Mesodermal cell (in vitro differentiated cells): Measurements from ENCODE around the gene FCGBP.
"Not testable (repeated sequence)": the region's sequence is repeated elsewhere in the genome, so short reads cannot be mapped to it uniquely, and the experiment has no call there.

Source experiments
- H3K27ac ChIP-seq: 2 replicates; pipeline ENCODE4 v1.7.0; 2013; ENCODE audit warnings: mild to moderate bottlenecking, low read depth, low read length, moderate library complexity; ENCODE audit not compliant: severe bottlenecking
- H3K36me3 ChIP-seq: 2 replicates; pipeline ENCODE4 v1.7.1; 2013; ENCODE audit warnings: mild to moderate bottlenecking, low read length, moderate library complexity; ENCODE audit not compliant: control insufficient read depth, insufficient read depth
- H3K4me1 ChIP-seq: one replicate; pipeline ENCODE4 v1.7.1; 2013; ENCODE audit warnings: mild to moderate bottlenecking, low read length; ENCODE audit not compliant: insufficient read depth, control insufficient read depth, poor library complexity, severe bottlenecking
- H3K4me3 ChIP-seq: 2 replicates; pipeline ENCODE4 v1.7.0; 2013; ENCODE audit warnings: low read length, control low read depth, mild to moderate bottlenecking; ENCODE audit not compliant: insufficient read depth, poor library complexity, severe bottlenecking; ENCODE audit errors: extremely low read depth
- H3K9me3 ChIP-seq: 2 replicates; pipeline ENCODE4 v1.7.1; 2013; ENCODE audit warnings: mild to moderate bottlenecking, low read length, moderate library complexity; ENCODE audit not compliant: control insufficient read depth
- WGBS, 2 experiments: methylation state at CpG; one replicate each; pipeline ENCODE4 v1.1.5; 2013; ENCODE audit warnings: missing lambda C conversion rate in 2 of 2; ENCODE audit not compliant: insufficient coverage in 2 of 2; 5-methylcytosine and 5-hydroxymethylcytosine counted together

FCGBP gene

DNA sequence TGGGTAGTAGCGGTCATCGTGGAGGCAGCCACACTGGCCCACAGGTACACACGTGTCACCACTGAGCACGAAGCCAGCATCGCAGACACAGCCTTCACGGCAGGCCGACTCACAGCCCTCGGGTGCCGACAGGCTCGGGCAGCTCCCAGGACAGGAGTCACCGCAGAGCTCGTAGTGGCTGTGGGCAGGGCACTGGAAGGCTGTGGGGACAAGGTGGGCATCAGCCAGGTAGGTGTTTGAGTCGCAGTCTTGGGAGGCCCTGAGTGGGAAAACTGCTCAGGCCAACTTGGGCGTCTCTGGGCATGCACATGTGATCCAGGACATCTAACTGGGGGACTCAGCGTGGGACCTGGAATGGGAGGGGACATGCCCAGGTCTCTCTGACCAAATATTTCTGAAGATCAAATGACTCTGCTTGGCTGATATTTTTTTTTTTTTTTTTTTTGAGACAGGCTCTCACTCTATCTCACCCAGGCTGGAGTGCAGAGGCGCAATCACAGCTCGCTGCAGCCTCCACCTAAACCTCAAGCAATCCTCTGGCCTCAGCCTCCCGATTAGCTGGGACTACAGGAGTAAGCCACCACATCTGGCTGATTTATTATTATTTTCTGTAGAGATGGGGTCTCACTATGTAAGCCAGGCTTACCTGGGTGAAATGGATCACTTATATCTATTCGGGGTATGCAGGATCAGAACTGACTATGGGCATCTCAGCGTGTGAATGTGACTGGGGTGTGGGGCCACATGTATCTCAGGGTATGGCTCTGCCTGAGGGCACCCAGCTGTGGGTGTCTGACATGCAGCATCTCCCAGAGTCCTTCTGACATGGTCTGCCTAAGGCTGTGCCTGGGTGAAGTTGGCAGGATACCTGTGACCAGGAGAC, 44.3 kb downstream of the FCGBP start:
- 91 to 97% methylated on average over 14 to 18 of the region's 20 CpGs for WGBS, 2 experiments
- not testable (repeated sequence) for H3K36me3 ChIP-seq, H3K4me3 ChIP-seq, H3K27ac ChIP-seq, H3K4me1 ChIP-seq, H3K9me3 ChIP-seq

DNA sequence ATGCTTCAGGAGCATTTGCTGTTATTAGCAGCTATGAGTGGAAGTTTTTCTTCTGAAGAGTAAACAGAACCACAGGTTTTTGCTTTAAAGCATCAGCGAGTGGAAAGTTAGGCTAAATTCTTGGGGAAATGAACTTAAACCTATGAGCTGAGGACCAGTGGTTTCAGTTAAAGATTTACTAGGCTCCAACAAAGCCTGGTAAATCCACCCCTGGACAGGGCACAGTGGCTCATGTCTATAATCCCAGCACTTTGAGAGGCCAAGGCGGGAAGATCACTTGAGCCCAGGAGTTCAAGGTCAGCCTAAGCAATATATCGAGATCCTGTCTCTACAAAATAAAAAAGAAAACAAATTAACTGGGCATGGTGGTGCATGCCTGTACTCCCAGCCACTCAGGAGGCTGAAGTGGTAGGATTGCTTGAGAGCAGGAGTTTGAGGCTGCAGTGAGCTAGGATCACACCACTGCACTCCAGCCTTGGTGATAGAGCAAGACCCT, 46.9 kb downstream of the FCGBP start:
- H3K4me3 ChIP-seq, H3K27ac ChIP-seq, H3K4me1 ChIP-seq, H3K9me3 ChIP-seq, H3K36me3 ChIP-seq: not testable (repeated sequence)
- whole genome bisulfite sequencing, 2 experiments, result no CpG with 5 or more reads among the region's 3 CpGs

DNA sequence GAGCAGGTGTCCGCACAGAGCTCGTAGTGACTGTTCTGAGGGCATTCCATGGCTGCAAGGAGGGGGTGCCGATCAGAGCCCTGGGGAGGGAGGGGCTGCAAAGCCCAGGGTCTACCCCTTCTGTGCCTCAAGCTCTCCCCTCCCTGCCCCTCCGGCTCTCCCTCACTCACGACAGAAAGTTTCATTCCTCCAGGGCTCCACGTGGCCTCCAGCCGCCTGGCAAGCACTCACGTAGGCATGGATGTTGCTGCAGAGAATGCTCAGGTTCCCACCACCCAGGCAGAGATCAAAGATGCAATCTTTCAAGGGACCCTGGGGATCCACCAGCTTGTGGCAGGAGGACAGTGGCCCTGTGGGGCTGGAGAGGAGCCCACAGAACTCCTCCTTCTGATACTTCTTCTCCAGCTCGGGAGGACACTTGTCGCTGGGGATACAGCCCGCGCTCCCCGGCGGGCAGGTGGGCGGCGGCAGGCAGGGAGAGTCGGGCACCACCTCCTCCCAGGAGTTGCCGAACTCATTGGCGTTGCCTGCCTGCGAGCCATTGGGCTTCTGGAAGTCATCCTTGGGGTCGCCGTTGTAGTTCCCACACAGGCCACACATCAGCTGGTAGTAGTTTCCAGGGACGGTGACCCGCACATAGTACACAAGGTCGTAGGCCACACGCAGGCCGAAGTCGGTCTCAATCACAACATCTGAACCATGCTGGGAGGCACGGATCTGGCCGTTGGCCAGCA, 48.4 kb downstream of the FCGBP start:
- not testable (repeated sequence) for H3K9me3 ChIP-seq, H3K27ac ChIP-seq, H3K4me1 ChIP-seq, H3K4me3 ChIP-seq, H3K36me3 ChIP-seq
- 82 to 89% methylated on average over 5 to 10 of the region's 30 CpGs for WGBS, 2 experiments

DNA sequence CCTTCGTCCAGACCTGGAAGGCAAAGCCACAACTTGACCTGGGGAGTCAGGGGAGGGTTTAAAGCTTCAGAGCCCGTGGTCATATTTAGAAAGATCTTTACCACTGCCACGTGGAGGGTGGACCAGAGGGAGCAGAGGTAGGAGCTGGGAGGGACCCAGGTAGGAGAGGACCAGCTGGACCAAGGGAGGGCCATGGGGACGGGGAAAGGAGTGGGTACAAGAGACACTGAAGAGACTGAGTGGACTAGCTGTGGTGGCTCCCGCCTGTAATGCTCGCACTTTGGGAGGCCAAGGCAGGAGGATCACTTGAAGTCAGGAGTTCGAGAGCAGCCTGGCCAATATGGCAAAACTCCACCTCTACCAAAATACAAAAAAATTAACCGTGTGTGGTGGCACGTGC, 49.7 kb downstream of the FCGBP start:
- H3K4me3 ChIP-seq, H3K27ac ChIP-seq, H3K4me1 ChIP-seq, H3K9me3 ChIP-seq, H3K36me3 ChIP-seq: not testable (repeated sequence)
- 87% methylated on average over 1 of the region's 9 CpGs; no CpG with 5 or more reads in 1 of the 2 experiments for WGBS, 2 experiments
